ENCODE results near the gene TRAPPC3.

GRCh38 chr1:36148821-36149236 lies 457 bp downstream of the TRAPPC3 start:
- TF ChIP-seq CTCF (conservative IDR thresholded peaks at IDR 0.05; ENCODE audit: low read depth in 2 of 2) (no peak), CREB1 (CRISPR knock-in tag; IDR thresholded peaks at IDR 0.05; ENCODE audit: low read depth) (no peak), REST (IDR thresholded peaks at IDR 0.05; ENCODE audit: unreplicated experiment) (no peak), EZH2phosphoT487 (IDR thresholded peaks at IDR 0.05; ENCODE audit: unreplicated experiment) (no peak), EZH2 (IDR thresholded peaks at IDR 0.05; ENCODE audit: low read depth, unreplicated experiment) (no peak), POLR2AphosphoS5 (IDR thresholded peaks at IDR 0.05; ENCODE audit: low read depth) (no peak), JUNB (IDR thresholded peaks at IDR 0.05; ENCODE audit: unreplicated experiment) (no peak), ZNF331 (CRISPR knock-in tag; IDR thresholded peaks at IDR 0.05; ENCODE audit: low read depth) (no peak), ETS1 (IDR thresholded peaks at IDR 0.05) (no peak)
